ENCODE results near the gene CTDSPL.

Gene CTDSPL

GRCh38 chr3:37891227-37891626 lies 29.5 kb downstream of the CTDSPL start:
- no peak for DNase-seq (ENCODE audit: low read depth)

GRCh38 chr3:37892927-37893600 lies 31.4 kb downstream of the CTDSPL start:
- peak; percentile 64 for DNase-seq (ENCODE audit: low read depth)

- no peak for DNase-seq (ENCODE audit: low read depth)
These were observed 35.1 kb downstream of the CTDSPL start for GRCh38 chr3:37896827-37897226.

GRCh38 chr3:37897763-37898162 lies 36.1 kb downstream of the CTDSPL start:
- no peak for DNase-seq (ENCODE audit: low read depth)

GRCh38 chr3:37898424-37898823 lies 36.7 kb downstream of the CTDSPL start:
- DNase-seq (ENCODE audit: low read depth): no peak

- DNase-seq (ENCODE audit: low read depth): no peak
These were observed 37.5 kb downstream of the CTDSPL start for GRCh38 chr3:37899101-37899707.

GRCh38 chr3:37899711-37900306 lies 38.1 kb downstream of the CTDSPL start:
- no peak for DNase-seq (ENCODE audit: low read depth)

- no peak for DNase-seq (ENCODE audit: low read depth)
These were observed 40.0 kb downstream of the CTDSPL start for GRCh38 chr3:37901721-37902120.

GRCh38 chr3:37902674-37903073 lies 41.0 kb downstream of the CTDSPL start:
- no peak for DNase-seq (ENCODE audit: low read depth)

GRCh38 chr3:37903320-37903719 lies 41.6 kb downstream of the CTDSPL start:
- no peak for DNase-seq (ENCODE audit: low read depth)

- DNase-seq (ENCODE audit: low read depth): no peak
These were observed 42.1 kb downstream of the CTDSPL start for GRCh38 chr3:37903734-37904133.

- DNase-seq (ENCODE audit: low read depth): peak; percentile 23
These were observed 42.9 kb downstream of the CTDSPL start for GRCh38 chr3:37904601-37905000.

- DNase-seq (ENCODE audit: low read depth): no peak
These were observed 43.7 kb downstream of the CTDSPL start for GRCh38 chr3:37905346-37905745.

- peak; percentile 59 for DNase-seq (ENCODE audit: low read depth)
These were observed 44.5 kb downstream of the CTDSPL start for GRCh38 chr3:37905987-37906674.

- DNase-seq (ENCODE audit: low read depth): no peak
These were observed 45.1 kb downstream of the CTDSPL start for GRCh38 chr3:37906734-37907282.

- no peak for DNase-seq (ENCODE audit: low read depth)
These were observed 45.7 kb downstream of the CTDSPL start for GRCh38 chr3:37907371-37907770.

- DNase-seq (ENCODE audit: low read depth): no peak
These were observed 46.2 kb downstream of the CTDSPL start for GRCh38 chr3:37907906-37908305.

GRCh38 chr3:37909067-37909911 lies 47.6 kb downstream of the CTDSPL start:
- no peak for DNase-seq (ENCODE audit: low read depth)

GRCh38 chr3:37910671-37911400 lies 49.2 kb downstream of the CTDSPL start:
- DNase-seq (ENCODE audit: low read depth): no peak

- DNase-seq (ENCODE audit: low read depth): no peak
These were observed 50.5 kb downstream of the CTDSPL start for GRCh38 chr3:37912052-37912733.

Data from fibroblast of gingiva (primary cell).